OCI-LY3 (cell line): ENCODE results near the gene LPCAT3.

Experiments
- H2AFZ ChIP-seq: fragments of 200-600, 300-600 bp; shearing (Covaris generic); 2 replicates; pipeline ENCODE4 v1.6.0; 2014; ENCODE audit warnings: antibody characterized with exemption, low read depth, low read length
- H3K27ac ChIP-seq: fragments of 200-600, 300-600 bp; sonication (generic); 2 replicates; pipeline ENCODE4 v1.5.1; 2014; ENCODE audit warnings: mild to moderate bottlenecking, low read length, moderate library complexity, mixed read lengths
- H3K27me3 ChIP-seq: fragments of 200-600, 300-600 bp; sonication (generic); 2 replicates; pipeline ENCODE4 v1.6.1; 2014; ENCODE audit warnings: low read depth, low read length, mixed read lengths
- H3K36me3 ChIP-seq: fragments of 200-600, 300-600 bp; sonication (generic); replicated peaks from 2 replicates; pipeline ENCODE3; 2014; ENCODE audit warnings: low read depth, low read length, mixed read lengths
- H3K4me1 ChIP-seq: fragments of 300-600, 200-600 bp; sonication (generic); 2 replicates; pipeline ENCODE4 v1.6.1; 2014; ENCODE audit warnings: low read length, mixed read lengths
- H3K4me2 ChIP-seq: fragments of 200-600, 300-600 bp; sonication (generic); 2 replicates; pipeline ENCODE4 v1.6.1; 2014; ENCODE audit warnings: low read length, mixed read lengths
- H3K4me3 ChIP-seq: fragments of 300-600, 200-600 bp; sonication (generic); 2 replicates; pipeline ENCODE4 v1.5.1; 2014; ENCODE audit warnings: antibody characterized with exemption, mild to moderate bottlenecking, low read length, moderate library complexity
- H3K79me2 ChIP-seq: fragments of 300-600, 200-600 bp; shearing (Covaris generic); 2 replicates; pipeline ENCODE4 v1.6.1; 2014; ENCODE audit warnings: mild to moderate bottlenecking, low read length, mixed read lengths
- H3K9ac ChIP-seq: fragments of 300-600, 200-600 bp; shearing (Covaris generic); 2 replicates; pipeline ENCODE4 v1.6.0; 2014; ENCODE audit warnings: mild to moderate bottlenecking, low read length, moderate library complexity
- H3K9me3 ChIP-seq: fragments of 200-600, 300-600 bp; shearing (Covaris generic); 2 replicates; pipeline ENCODE4 v1.6.1; 2014; ENCODE audit warnings: low read length, mixed read lengths; ENCODE audit not compliant: insufficient read depth
- H4K20me1 ChIP-seq: fragments of 200-600, 300-600 bp; sonication (generic); 2 replicates; pipeline ENCODE4 v1.6.1; 2016; ENCODE audit warnings: low read length, mixed read lengths; ENCODE audit not compliant: insufficient read depth
- CTCF ChIP-seq: fragments of 200-600, 300-600 bp; sonication (generic); IDR thresholded peaks from 2 replicates; pipeline ENCODE4 v1.5.1; 2014; ENCODE audit warnings: antibody characterized with exemption, low read length, low read depth
- EZH2phosphoT487 ChIP-seq: fragments of 200-600 bp; shearing (Covaris generic); IDR thresholded peaks from 2 replicates; pipeline ENCODE4 v1.6.1; 2018; ENCODE audit warnings: antibody characterized with exemption, mixed run types, low read depth

Gene LPCAT3

GRCh38 chr12:7064516-7064915 is 46.2 kb upstream of the LPCAT3 start:
- no peak overlapping the region for H3K4me2 ChIP-seq
- H3K27ac ChIP-seq = no peak overlapping the region
- TF ChIP-seq EZH2phosphoT487 (no peak), CTCF (no peak)
- H3K36me3 ChIP-seq = no peaks in the 10 kb centered on the region
- H3K4me3 ChIP-seq = no peak overlapping the region
- H3K9ac ChIP-seq = no peak overlapping the region
- peaks cover 40% of the 10 kb centered on the region for H3K27me3 ChIP-seq
- H4K20me1 ChIP-seq = no peaks in the 10 kb centered on the region
- H3K9me3 ChIP-seq = no peaks in the 10 kb centered on the region
- H3K4me1 ChIP-seq = no peaks in the 10 kb centered on the region
- H2AFZ ChIP-seq = no peak overlapping the region
- no peaks in the 10 kb centered on the region for H3K79me2 ChIP-seq

GRCh38 chr12:7061596-7061995 is 43.3 kb upstream of the LPCAT3 start:
- H3K36me3 ChIP-seq = no peaks in the 10 kb centered on the region
- TF ChIP-seq EZH2phosphoT487 = no peak
- no peak for TF ChIP-seq CTCF
- no peak overlapping the region for H2AFZ ChIP-seq

GRCh38 chr12:7061138-7061537 is 42.9 kb upstream of the LPCAT3 start:
- no peak overlapping the region for H3K4me3 ChIP-seq
- H4K20me1 ChIP-seq = no peaks in the 10 kb centered on the region
- TF ChIP-seq CTCF = no peak
- no peak for TF ChIP-seq EZH2phosphoT487
- no peak overlapping the region for H3K9ac ChIP-seq
- no peak overlapping the region for H3K4me2 ChIP-seq
- H2AFZ ChIP-seq = no peak overlapping the region
- H3K27me3 ChIP-seq = peaks cover 39% of the 10 kb centered on the region
- no peaks in the 10 kb centered on the region for H3K4me1 ChIP-seq
- no peaks in the 10 kb centered on the region for H3K79me2 ChIP-seq
- no peaks in the 10 kb centered on the region for H3K9me3 ChIP-seq
- no peaks in the 10 kb centered on the region for H3K36me3 ChIP-seq
- no peak overlapping the region for H3K27ac ChIP-seq

More at GRCh38 chr12:7061596-7061995, 43.3 kb upstream of the LPCAT3 start:
- H3K4me1 ChIP-seq = no peaks in the 10 kb centered on the region
- no peak overlapping the region for H3K4me3 ChIP-seq
- H3K9ac ChIP-seq = no peak overlapping the region
- H3K79me2 ChIP-seq = no peaks in the 10 kb centered on the region
- no peak overlapping the region for H3K27ac ChIP-seq
- peaks cover 40% of the 10 kb centered on the region for H3K27me3 ChIP-seq
- H3K4me2 ChIP-seq = no peak overlapping the region
- no peaks in the 10 kb centered on the region for H4K20me1 ChIP-seq
- H3K9me3 ChIP-seq = no peaks in the 10 kb centered on the region

- H3K27me3 ChIP-seq = peaks cover 42% of the 10 kb centered on the region
- no peak within 1 kb of the TSS for H3K4me3 ChIP-seq
- no peak within 1 kb of the TSS for H2AFZ ChIP-seq
- no peak within 1 kb of the TSS for H3K4me2 ChIP-seq
- no peaks in the 10 kb centered on the region for H3K36me3 ChIP-seq
- H3K9ac ChIP-seq = no peak within 1 kb of the TSS
- TF ChIP-seq CTCF = no peak
- TF ChIP-seq EZH2phosphoT487 = no peak
- no peaks in the 10 kb centered on the region for H3K9me3 ChIP-seq
- H3K27ac ChIP-seq = no peak within 1 kb of the TSS
- H4K20me1 ChIP-seq = no peaks in the 10 kb centered on the region
- no peaks in the 10 kb centered on the region for H3K4me1 ChIP-seq
- H3K79me2 ChIP-seq = no peaks in the 10 kb centered on the region
These were observed 42.2 kb upstream of the LPCAT3 start, which contains the start of gene C1S for GRCh38 chr12:7060353-7060954. Gene C1S (plus strand): TSS chr12:7060718. CDS start chr12:7061913, 1,195 bp downstream.
